Eye (tissue), 1 donor: ENCODE measurements around the gene CFAP74.
"Not testable (repeated sequence)": the region's sequence is repeated elsewhere in the genome, so short reads cannot be mapped to it uniquely, and the experiment has no call there.

ENCODE experiments used
- DNase-seq: peaks from one replicate; pipeline ENCODE4 v3.0.0-alpha.2; 2015

The CFAP74 gene

DNA sequence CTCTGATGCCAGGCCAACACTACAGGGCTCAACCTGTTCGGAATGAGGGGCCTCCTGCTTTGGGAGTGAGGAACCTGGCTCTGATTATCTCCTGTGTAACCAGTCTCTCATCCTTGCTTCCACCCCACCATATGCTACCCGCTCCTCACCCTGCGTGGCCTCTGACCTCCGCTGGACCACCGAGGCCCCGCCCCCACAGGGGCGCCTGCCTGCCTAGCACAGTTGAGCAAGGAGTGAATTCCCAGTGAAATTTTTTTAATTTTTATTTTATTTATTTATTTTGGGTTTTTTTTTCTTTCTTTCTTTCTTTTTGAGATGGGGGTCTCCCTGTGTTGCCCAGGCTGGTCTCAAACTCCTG is 110.8 kb downstream of the CFAP74 start:
- DNase-seq = no peak

DNA sequence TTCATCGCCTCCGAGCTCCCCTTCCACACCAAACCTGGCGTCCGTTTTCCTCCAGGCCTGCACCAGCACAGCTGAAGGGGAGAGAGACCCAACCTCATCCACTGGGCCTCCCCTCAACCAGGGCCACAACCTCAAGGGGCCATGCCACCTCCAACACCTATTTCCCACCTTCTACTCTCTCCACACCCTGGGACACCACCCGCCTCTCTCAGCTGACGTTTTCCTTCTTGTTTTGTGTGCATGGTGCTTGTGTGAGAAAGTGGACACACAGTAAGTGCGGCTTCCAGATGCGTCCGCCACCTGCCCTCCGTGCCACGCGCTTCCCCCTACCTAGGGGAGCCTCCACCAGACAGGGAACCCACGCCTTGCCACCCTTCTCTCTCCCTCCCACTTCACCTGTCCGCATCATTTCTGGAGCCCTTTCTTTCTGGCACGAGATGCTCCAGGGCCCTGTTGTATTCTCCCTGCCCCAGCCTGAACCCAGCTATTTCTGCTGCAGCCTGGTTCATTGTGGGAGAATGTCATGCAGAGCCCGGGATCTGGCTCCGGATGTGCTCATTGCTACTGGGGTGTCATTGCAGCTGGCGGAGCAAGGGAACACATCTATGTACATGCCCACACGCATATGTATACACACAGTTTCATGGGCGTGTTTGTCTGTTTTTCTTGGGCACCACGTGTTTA is 111.4 kb downstream of the CFAP74 start:
- DNase-seq = no peak

DNA sequence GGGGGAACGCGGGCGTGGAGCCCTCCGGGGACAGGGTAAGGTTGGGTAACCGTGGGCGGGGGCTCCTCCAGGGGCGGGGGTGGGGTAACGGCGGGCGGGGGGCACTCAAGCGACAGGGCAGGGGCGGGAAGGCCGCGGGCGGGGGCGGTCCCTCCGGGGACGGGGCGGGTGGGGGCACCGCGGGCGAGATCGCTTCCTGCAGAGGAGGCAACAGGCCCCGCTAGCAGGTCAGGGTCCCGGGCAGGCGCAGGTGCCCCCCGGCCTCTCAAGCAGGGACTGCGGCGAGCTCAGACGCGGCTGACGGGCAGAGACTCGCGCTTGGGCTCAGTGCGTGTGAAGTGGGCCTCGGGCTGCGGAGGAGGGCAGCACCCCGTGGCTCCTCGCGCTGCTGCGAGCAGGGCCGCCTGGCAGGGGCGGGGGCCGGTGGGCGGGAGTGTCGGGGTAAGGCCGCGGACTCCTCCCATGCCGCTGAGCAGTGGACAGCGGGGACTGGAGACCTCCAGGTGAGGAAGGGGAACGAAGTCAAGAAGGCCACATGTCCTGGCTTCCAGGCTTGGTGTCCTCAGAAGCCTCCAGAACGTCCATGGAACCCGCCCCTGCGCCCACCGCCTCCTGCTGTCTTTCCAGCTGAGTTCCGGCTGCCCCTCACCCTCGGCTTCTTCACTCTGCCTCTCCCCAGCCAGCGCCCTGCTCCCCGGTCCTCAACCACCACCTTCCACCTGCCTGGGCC is 112.1 kb downstream of the CFAP74 start:
- DNase-seq = peak; percentile 82

DNA sequence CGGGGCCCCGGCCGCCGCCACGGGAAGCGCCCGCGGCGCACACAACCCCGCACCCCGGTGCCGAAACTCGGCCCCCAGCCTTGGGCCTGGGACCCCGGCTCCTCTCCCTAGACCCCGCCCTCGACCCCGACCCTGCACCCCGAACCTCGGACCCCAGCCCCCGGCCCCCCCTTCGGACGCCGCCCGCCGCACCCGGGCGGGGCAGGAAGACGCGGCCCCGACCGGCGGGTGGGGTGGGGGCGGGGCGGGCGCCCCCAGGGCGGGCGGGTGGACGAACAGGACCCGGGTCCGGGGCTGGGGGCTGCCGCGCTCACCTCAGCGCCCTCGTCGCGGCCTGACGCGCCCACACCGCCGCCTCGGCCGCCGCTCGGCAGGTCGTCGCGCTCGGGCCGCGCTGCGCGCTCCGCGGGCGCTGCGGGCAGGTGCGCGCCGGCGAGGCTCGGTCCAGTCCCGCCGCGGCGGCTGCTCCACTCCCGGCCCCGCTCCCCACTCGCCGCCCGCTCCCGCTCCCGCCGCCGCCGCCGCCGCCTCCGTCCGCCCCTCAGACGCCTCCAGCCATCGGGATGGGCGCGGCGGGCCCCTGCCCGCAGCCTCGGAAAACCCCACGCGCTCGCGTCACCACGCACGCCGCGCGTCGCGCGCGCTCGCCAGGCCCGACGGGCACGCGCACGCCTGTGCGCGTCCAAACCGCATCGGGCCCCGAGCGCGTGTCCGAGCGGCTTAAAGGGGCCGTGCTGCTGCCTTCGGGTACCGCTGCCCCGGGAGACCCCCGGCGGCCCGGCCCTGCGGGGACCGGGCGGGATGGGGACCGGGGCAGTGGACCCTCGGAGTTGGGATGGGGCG is 112.9 kb downstream of the CFAP74 start, which contains the start of gene GNB1:
GNB1 (minus strand) TSS at position 582 of the 843 bp plus-strand sequence. CDS start 65,634 bp downstream, outside the sequence.
- peak; percentile 97 for DNase-seq

DNA sequence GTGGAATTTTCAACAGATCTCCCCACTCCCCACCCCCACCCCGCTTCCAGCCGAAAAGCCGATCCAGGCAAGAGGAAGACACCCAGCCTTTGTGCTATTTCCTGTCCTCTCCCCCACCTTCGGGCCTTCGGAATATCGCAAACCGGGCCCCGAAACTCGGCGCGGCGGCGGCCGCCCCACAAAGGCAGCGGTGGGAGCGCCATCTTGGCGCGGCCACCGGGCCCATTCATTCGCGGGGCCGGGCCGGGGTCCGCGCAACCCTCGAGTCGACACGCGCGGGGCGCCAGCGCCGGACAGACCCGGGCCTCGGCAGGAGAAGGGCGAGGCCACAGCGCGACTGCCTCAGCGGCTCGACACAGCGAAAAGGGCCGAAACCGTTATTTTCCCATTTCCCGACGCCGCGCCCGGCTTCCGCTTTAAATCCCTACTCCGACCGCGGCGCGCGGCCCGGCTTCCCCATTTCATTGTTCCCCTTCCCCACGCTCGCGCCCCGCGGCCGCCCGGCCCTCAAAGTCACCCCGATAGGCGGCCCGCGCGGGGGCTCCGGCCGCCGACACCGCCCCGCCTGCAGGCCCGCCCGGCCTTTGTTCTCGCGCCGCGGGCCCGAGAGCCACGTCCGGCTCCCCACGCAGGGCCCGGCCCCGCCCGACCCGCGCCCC is 113.6 kb downstream of the CFAP74 start:
- peak; percentile 80 for DNase-seq

DNA sequence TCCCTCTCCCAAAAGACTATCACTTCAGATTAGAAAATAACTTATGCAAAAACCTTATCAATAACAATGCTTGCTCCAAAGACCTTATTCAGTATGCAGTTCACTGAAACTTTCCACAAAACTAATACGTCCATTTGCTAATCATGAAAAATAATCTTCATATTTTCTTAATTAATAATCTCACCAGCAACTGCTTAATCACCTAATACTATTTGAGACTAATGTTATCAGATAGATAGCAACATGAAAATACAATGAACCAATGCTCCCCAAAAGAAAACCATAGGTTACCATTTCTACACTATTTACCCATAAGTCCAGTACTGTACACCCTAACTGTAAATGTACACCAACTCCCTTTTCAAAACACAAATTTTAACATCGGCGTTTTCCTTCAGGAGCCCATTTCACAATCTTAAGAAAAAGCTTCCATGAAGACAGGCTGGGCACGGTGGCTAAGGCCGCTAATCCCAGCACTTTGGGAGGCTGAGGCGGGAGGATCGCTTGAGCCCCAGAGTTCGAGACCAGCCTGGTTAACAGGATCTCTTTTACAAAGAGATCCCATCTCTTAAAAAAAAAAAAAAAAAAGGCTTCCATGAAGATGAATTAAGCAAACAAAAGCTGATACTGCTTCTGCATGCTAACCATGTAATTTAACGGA is 114.4 kb downstream of the CFAP74 start:
- DNase-seq = no peak

DNA sequence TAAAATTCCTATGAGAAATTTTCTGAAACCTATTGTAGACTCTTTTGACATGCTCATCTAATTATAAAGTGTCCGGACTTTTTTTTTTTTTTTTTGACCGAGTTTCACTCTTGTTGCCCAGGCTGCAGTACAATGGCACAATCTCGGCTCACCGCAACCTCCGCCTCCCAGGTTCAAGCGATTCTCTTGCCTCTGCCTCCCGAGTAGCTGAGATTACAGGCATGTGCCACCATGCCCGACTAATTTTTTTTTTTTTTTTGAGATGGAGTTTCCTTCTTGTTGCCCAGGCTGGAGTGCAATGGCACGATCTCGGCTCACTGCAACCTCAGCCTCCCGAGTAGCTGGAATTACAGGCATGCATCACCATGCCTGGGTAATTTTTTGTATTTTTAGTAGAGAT is 119.7 kb downstream of the CFAP74 start:
- DNase-seq = not testable (repeated sequence)

DNA sequence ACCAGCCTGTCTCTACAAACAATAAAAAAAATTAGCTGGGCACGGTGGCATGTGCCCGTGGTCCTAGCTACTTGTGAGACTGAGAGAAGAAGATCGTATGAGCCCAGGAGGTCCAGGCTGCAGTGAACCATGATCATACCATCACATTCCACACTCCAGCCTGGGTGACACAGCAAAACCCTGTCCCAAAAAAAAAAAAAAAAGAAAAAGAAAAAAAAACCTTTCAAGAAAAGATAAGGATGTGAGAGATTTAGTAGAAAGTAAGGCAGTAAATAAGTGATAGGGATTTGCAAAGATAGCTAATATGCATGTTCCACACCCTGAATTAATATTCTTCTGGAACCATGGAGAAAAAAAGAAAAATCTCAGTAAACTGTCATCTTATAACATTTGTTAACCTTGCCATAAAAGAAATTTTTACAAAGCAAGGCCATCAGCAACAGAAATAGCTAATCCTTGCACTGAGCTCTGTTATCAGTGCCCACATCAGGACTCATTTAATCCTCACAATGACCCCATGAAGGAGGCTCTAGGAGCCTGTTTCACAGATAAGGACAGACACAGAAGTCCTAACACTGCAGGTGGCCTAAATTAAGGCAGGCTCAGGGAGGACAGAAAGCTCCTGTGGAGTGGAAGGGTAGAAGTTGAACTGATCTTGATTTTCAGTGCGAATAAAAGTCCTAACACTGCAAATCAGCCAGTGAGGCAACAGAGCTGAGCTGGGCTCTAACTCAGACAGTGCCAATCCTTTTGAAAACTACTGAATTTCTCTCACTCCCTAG is 120.3 kb downstream of the CFAP74 start:
- no peak for DNase-seq

DNA sequence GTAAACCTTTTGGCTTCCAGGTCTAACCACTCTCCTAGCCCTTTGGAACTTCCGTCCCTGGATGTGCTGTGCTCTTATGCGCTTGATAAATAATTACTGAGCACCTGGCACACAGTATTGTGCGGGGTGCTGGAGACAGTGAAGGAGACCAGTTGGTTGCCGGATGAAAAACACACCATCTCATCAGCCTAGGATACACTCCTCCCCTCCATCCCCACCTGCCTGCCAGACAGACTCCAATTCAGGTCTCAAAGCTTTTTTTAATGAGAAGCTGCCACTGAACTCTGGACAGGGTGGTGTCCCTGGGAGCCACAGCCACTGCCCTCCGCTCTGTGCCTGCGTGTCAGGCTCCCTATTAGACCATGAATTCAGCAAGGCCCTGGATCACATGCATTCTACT is 121.9 kb downstream of the CFAP74 start:
- DNase-seq = no peak

DNA sequence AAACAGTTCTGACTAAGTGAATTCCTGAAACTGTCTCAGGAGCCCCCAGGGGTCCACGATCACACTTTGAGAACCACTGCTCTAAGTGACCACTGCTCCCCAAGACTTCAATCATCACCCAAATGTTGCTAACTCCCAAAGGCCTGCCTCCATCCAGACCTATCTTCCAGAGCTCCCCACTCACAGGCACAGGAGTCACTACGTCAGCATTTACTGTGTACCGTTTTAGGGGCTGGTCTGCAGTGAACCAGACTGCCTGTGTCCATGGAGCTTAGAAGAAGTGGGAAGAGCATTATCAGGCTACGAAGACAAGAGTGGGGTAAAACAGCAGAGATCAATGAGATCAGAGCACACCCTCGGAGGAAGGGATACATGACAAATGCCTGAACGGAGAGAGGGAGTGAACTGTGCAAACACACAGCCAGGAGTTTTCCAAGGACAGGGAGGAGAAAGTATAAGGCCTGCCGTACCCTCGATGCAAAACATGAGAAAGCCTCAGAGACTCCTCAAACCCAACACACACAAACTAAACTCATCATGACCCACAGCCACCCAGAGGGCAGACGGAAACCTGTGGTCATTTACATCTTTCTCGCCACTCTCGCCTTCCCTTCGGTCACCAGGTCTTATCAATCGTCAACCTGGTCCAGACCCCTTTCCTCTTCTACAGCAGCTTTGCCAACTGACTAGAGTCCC is 122.8 kb downstream of the CFAP74 start:
- no peak for DNase-seq

DNA sequence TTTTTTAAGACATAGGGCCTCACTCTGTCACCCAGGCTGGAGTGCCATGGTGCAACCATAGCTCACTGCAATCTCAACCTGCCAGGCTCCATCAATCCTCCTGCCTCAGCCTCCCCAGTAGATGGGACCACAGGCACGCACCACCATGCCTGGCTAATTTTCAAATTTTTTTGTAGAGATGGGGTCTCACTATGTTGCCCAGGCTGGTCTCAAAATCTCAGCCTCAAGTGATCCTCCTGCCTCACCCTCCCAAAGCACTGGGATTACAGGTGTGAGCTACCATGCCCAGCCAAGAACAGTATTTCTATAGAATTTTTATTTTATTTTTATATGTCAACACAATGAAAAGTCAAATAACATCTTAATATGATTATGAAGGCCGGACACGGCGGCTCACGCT is 123.6 kb downstream of the CFAP74 start:
- no peak for DNase-seq

DNA sequence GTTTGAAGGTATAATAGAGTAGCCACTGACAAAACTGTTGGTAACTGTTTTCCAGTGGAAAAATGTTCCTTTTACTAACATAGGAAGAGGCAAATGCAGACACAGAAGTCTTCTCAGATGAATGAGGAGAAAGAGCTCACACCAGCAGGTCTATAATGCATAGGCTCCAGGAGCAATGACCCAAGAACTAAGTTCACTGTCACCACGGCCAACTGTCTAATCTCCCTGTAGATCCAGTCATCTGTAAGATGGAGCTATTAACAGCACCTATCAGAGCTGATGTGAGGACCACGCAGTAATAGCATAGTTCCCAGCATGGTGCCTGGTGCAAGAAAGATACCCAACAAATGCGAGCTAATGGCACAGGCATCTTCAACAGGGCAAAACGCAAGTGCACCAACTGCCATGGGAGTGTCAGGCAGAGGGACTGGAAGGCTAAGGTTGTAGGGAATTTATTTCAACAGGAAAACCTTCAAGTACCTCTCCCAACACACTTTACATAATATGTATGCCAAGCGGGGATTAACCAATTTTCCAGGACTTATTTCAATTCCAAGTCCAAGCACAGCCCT is 125.6 kb downstream of the CFAP74 start:
- DNase-seq = peak; percentile 79

DNA sequence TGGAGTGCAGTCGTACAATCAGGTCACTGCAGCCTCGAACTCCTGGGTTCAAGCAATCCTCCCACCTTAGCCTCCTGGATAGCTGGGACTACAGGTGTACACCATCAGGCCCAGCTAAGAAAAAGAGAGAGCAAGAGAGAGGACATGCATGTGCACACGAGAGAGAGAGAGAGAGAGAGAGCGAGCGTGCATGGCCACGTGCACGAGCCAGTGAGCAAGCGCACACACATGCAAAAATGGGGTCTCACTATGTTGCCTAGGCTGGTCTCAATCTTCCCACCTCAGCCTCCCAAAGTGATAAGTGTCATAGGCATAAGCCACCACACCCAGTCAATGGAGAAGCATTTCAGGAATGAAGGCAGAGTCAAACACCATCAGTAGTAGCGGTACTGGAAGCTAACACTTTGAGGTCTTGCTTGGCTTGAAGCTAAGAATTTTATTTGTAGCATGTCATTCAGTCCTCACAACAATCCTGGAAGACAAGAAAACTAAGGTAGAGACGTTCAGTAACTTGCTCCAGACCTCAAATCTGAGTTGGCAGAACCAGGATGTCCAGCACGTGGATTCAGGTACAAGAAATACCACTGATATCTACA is 127.2 kb downstream of the CFAP74 start:
- DNase-seq = no peak

DNA sequence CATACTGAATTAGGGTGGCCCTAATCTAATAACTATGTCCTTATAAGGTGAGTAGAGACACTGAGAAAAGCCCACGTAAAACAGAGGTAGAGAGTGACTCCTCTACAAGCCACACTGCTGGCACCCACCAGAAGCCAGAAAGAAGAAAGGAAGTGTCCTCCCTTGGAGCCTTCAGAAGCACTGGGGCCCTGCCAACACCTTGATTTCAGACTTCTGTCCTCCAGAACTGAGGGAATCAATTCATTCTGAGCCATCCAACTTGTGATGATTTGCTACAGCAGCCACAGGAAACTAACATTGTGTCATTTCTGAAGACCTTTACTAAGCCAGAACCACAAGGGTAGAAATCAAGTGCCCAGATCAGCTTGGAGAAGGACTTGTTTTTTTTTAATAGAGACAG is 127.7 kb downstream of the CFAP74 start:
- no peak for DNase-seq

DNA sequence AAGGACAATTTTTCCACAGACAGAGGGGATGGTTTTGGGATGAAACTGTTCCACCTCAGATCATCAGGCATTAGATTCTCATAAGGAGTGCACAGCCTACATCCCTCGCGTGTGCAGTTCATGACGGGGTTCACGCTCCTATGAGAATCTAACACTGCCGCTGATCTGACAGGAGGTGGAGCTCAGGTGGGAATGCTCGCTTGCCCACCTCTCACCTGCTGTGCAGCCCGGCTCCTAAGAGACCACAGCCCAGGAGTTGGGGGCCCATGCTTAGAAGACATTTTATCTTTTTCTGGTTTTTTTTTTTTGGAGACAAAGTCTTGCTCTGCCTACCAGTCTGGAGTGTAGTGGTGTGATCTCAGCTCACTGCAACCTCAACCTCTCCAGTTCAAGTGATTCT is 128.7 kb downstream of the CFAP74 start:
- DNase-seq = no peak

DNA sequence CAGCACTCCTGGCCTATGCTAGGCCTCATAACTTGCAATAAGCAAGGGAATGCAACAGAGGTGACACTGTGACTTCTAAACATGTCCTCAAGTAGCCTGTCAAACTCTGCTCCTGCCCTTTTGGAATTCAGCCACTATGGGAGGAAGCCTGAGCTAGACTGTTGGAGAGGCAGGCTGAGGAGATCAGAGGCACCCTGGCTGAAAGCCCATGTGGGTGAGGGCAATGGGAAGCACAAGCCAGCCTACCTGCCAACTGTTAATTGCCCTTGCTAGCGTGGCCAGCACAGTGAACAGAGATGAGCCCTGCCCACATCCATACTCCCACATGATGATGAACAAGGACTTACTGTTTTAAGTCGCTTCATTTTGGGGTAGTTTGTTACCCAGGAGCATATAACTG is 130.4 kb downstream of the CFAP74 start:
- DNase-seq = no peak

DNA sequence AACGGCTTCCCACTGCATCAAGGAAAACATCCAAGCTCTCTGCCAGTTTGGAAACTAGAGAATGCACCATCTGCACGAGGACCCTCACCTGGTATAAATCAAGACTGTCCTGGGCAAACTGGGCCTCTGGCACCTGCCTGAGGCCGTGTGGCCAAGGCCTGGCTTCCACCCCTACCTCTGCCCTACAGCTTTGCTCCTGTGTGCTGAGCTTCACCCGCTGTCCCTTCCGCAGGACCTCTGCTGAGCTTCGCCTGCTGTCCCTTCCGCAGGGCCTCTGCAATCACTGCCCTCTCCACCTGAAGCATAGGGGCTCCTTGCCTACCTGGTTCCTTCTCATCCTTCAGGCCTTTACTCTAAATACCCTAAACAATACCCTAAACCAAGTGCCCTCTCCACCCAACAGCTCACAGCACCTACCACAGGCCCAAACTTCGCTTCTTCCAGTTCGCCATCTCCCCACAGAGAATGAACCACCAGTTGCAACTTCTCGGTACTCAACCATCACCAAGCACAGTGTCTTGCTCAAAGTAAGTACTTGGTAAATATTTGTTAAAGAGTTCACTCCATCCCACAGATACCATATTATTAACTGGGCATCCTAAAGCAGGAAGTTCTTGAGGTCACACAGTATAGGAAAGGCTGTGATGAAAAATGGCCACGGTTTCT is 131.1 kb downstream of the CFAP74 start:
- no peak for DNase-seq
